GM23338 (cell line): ENCODE measurements around the gene CABP2. TPM values are rescaled to one million over a fixed set of nuclear protein-coding genes. Genes with fewer than 3 reads are reported as not detected.
A peak's percentile ranks its signal among the peaks of the same experiment; 100 is the strongest.

Experiments used
- ATAC-seq: fragments of 200-7000 bp; cut with Tn5 transposase; 3 replicates; pipeline ENCODE4 v1.9.1; 2020
- DNase-seq: peaks from one replicate; pipeline ENCODE4 v3.0.0-alpha.2; 2015; ENCODE audit warnings: low spot score
- H2AFZ ChIP-seq: fragments of 200-600 bp; sonication (generic); 2 replicates; pipeline ENCODE4 v1.8.0; 2016; ENCODE audit warnings: antibody characterized with exemption, mild to moderate bottlenecking, moderate library complexity
- H3F3A ChIP-seq: fragments of 200-600 bp; sonication (generic); replicated peaks from 2 replicates; pipeline ENCODE4 v1.8.0; 2017; ENCODE audit warnings: antibody characterized with exemption, mixed run types, low read depth
- H3K27ac ChIP-seq: fragments of 200-600 bp; sonication (generic); 2 replicates; pipeline ENCODE4 v1.6.1; 2016; ENCODE audit warnings: low read depth
- H3K27me3 ChIP-seq: fragments of 200-600 bp; sonication (generic); 2 replicates; pipeline ENCODE4 v1.8.0; 2016; ENCODE audit warnings: mild to moderate bottlenecking, mixed run types, moderate library complexity; ENCODE audit not compliant: insufficient read depth
- H3K36me3 ChIP-seq: fragments of 200-600 bp; sonication (generic); 2 replicates; pipeline ENCODE4 v1.8.0; 2016; ENCODE audit warnings: mild to moderate bottlenecking; ENCODE audit not compliant: insufficient read depth
- H3K4me1 ChIP-seq: fragments of 200-600 bp; sonication (generic); 2 replicates; pipeline ENCODE4 v1.8.0; 2016; ENCODE audit warnings: mild to moderate bottlenecking, moderate library complexity; ENCODE audit not compliant: insufficient read depth
- H3K4me2 ChIP-seq: fragments of 200-600 bp; sonication (generic); 2 replicates; pipeline ENCODE4 v1.7.1; 2017; ENCODE audit warnings: mixed run types
- H3K4me3 ChIP-seq: fragments of 200-600 bp; sonication (generic); 2 replicates; pipeline ENCODE4 v1.6.1; 2016; ENCODE audit warnings: mixed run types
- H3K79me2 ChIP-seq: fragments of 200-600 bp; sonication (generic); replicated peaks from 2 replicates; pipeline ENCODE4 v1.8.0; 2017; ENCODE audit warnings: mild to moderate bottlenecking; ENCODE audit not compliant: insufficient read depth
- H3K9me2 ChIP-seq: fragments of 200-600 bp; sonication (generic); 2 replicates; pipeline ENCODE4 v1.8.0; 2017; ENCODE audit not compliant: insufficient read depth
- H4K20me1 ChIP-seq: fragments of 200-600 bp; sonication (generic); replicated peaks from 2 replicates; pipeline ENCODE4 v1.8.0; 2017; ENCODE audit warnings: mild to moderate bottlenecking; ENCODE audit not compliant: insufficient read depth
- H3K27ac Mint-ChIP-seq: 2 replicates; pipeline ENCODE4 v1.8.0; 2020; ENCODE audit warnings: inconsistent platforms, mild to moderate bottlenecking, moderate library complexity, mixed read lengths
- H3K27me3 Mint-ChIP-seq: 3 replicates; pipeline ENCODE4 v1.8.0; 2022; ENCODE audit warnings: low read depth, mild to moderate bottlenecking, moderate library complexity, mixed read lengths, inconsistent platforms; ENCODE audit not compliant: insufficient read depth, poor library complexity
- H3K36me3 Mint-ChIP-seq: 3 replicates; pipeline ENCODE4 v1.8.0; 2021; ENCODE audit warnings: low read depth, mild to moderate bottlenecking, inconsistent platforms, moderate library complexity, mixed read lengths
- H3K4me1 Mint-ChIP-seq: 3 replicates; pipeline ENCODE4 v1.8.0; 2020; ENCODE audit warnings: mild to moderate bottlenecking, inconsistent platforms, mixed read lengths
- H3K4me3 Mint-ChIP-seq: 3 replicates; pipeline ENCODE4 v1.8.0; 2021; ENCODE audit warnings: moderate library complexity, mild to moderate bottlenecking, inconsistent platforms, mixed read lengths
- H3K9me3 Mint-ChIP-seq: 3 replicates; pipeline ENCODE4 v1.8.0; 2020; ENCODE audit warnings: moderate library complexity, mild to moderate bottlenecking, inconsistent platforms, mixed read lengths
- CREB1 ChIP-seq: fragments of 250-450 bp; sonication (Bioruptor Pico); IDR thresholded peaks from 2 replicates; pipeline ENCODE4 v1.5.0; 2020; ENCODE audit warnings: low read depth, mild to moderate bottlenecking, moderate library complexity
- CTCF ChIP-seq, 2 experiments: fragments of 200-600 bp in 1 of 2; sonication (generic) in 1 of 2; conservative IDR thresholded peaks; 2 replicates each; pipeline versions ENCODE4 v1.5.1 to v1.6.1; 2016 to 2017; ENCODE audit warnings: antibody characterized with exemption in 2 of 2, low read depth in 2 of 2, mild to moderate bottlenecking in 2 of 2, moderate library complexity in 1 of 2
- ETS1 ChIP-seq: IDR thresholded peaks from 2 replicates; pipeline ENCODE4 v1.6.1; 2016; ENCODE audit warnings: antibody characterized with exemption
- EZH2 ChIP-seq: fragments of 200-600 bp; sonication (generic); IDR thresholded peaks from one replicate; pipeline ENCODE4 v1.8.0; 2017; ENCODE audit warnings: antibody characterized with exemption, mild to moderate bottlenecking, low read depth; ENCODE audit not compliant: unreplicated experiment
- EZH2phosphoT487 ChIP-seq: fragments of 200-600 bp; sonication (generic); IDR thresholded peaks from one replicate; pipeline ENCODE4 v1.8.1; 2018; ENCODE audit warnings: antibody characterized with exemption; ENCODE audit not compliant: unreplicated experiment
- JUNB ChIP-seq: IDR thresholded peaks from one replicate; pipeline ENCODE4 v1.6.1; 2016; ENCODE audit warnings: antibody characterized with exemption; ENCODE audit not compliant: unreplicated experiment
- NANOG ChIP-seq: IDR thresholded peaks from 2 replicates; pipeline ENCODE4 v1.6.1; 2016; ENCODE audit warnings: antibody characterized with exemption, borderline replicate concordance
- POLR2AphosphoS5 ChIP-seq: IDR thresholded peaks from 2 replicates; pipeline ENCODE4 v1.6.1; 2016; ENCODE audit warnings: antibody characterized with exemption, low read depth
- STAT1 ChIP-seq: IDR thresholded peaks from one replicate; pipeline ENCODE4 v1.6.1; 2016; ENCODE audit warnings: antibody characterized with exemption; ENCODE audit not compliant: unreplicated experiment
- ZNF331 ChIP-seq: fragments of 250-450 bp; sonication (Bioruptor Pico); IDR thresholded peaks from 2 replicates; pipeline ENCODE4 v1.5.0; 2020; ENCODE audit warnings: low read depth, mild to moderate bottlenecking, moderate library complexity
- ZNF462 ChIP-seq: fragments of 250-450 bp; sonication (Bioruptor Pico); IDR thresholded peaks from 2 replicates; pipeline ENCODE4 v1.5.0; 2020; ENCODE audit warnings: mild to moderate bottlenecking, moderate library complexity
- polyA plus RNA-seq: library from polyadenylated mRNA; unstranded; fragments of >200 nt; fragmentation: Nextera tagmentation; extraction: Ambion mirVana; gene quantifications from 2 replicates; pipeline ENCODE4 v1.2.1, GENCODE V29; 2016
- total RNA-seq: library from RNA; depleted of rRNA; stranded (reverse); fragments of >200 nt; shearing (Covaris generic); gene quantifications from 2 replicates; pipeline ENCODE4 v1.2.3, GENCODE V29; 2014

CABP2 gene
- total and polyA plus RNA-seq, 2 experiments from 2014 or later: not detected

- no peak for TF ChIP-seq ETS1
- TF ChIP-seq CTCF (conservative IDR thresholded peaks at IDR 0.05; ENCODE audit: low read depth in 2 of 2): no peak
- no peak for TF ChIP-seq CREB1 (CRISPR knock-in tag)
- no peak for TF ChIP-seq ZNF331 (CRISPR knock-in tag)
- no peak for TF ChIP-seq EZH2
- no peak for TF ChIP-seq STAT1
- TF ChIP-seq POLR2AphosphoS5: no peak
- TF ChIP-seq EZH2phosphoT487: no peak
- TF ChIP-seq NANOG: no peak
Observed at GRCh38 chr11:67484847-67485311, 38.4 kb downstream of the CABP2 start (continued).

GRCh38 chr11:67483831-67484665 is 39.2 kb downstream of the CABP2 start:
- Mint-ChIP-seq H3K36me3 (peaks cover 10% of the 10 kb centered on the region; the same call in 1 of the 3 replicates), H3K4me1 (peaks cover 23% of the 10 kb centered on the region), H3K9me3 (peaks cover 4% of the 10 kb centered on the region; the same call in 2 of the 3 replicates), H3K27me3 (peaks cover 22% of the 10 kb centered on the region), H3K27ac (no peak overlapping the region), H3K4me3 (peak overlapping the region; percentile 84)
- Histone ChIP-seq H4K20me1 (no peaks in the 10 kb centered on the region; the same call in 1 of the 2 replicates), H3F3A (no peaks in the 10 kb centered on the region), H3K4me3 (peak overlapping the region; percentile 52), H3K79me2 (no peaks in the 10 kb centered on the region), H3K4me2 (peak overlapping the region; percentile 17), H3K9me2 (no peaks in the 10 kb centered on the region), H3K27me3 (peaks cover 8% of the 10 kb centered on the region), H2AFZ (no peak overlapping the region), H3K4me1 (no peaks in the 10 kb centered on the region; the same call in 1 of the 2 replicates), H3K36me3 (no peaks in the 10 kb centered on the region), H3K27ac (no peak overlapping the region)
- DNase-seq (no peak), ATAC-seq (no peak)
- TF ChIP-seq CTCF (conservative IDR thresholded peaks at IDR 0.05; ENCODE audit: low read depth in 2 of 2) (no peak), CREB1 (CRISPR knock-in tag) (no peak), ZNF462 (CRISPR knock-in tag) (no peak), POLR2AphosphoS5 (no peak), ETS1 (no peak), JUNB (no peak)
